GM08714 (cell line): Measurements from ENCODE around the gene LIMK2.
"Not testable (repeated sequence)": the region's sequence is repeated elsewhere in the genome, so short reads cannot be mapped to it uniquely, and the experiment has no call there.

ENCODE experiments used
- H3K4me3 ChIP-seq: fragments of 200-500 bp; sonication (Bioruptor generic); 2 replicates; pipeline ENCODE4 v1.5.1; 2014; ENCODE audit warnings: mild to moderate bottlenecking, low read length, inconsistent platforms
- ZNF274 ChIP-seq: IDR thresholded peaks from 2 replicates; pipeline ENCODE4 v1.6.1; 2012; ENCODE audit warnings: mild to moderate bottlenecking, low read depth, low read length

Gene LIMK2

DNA sequence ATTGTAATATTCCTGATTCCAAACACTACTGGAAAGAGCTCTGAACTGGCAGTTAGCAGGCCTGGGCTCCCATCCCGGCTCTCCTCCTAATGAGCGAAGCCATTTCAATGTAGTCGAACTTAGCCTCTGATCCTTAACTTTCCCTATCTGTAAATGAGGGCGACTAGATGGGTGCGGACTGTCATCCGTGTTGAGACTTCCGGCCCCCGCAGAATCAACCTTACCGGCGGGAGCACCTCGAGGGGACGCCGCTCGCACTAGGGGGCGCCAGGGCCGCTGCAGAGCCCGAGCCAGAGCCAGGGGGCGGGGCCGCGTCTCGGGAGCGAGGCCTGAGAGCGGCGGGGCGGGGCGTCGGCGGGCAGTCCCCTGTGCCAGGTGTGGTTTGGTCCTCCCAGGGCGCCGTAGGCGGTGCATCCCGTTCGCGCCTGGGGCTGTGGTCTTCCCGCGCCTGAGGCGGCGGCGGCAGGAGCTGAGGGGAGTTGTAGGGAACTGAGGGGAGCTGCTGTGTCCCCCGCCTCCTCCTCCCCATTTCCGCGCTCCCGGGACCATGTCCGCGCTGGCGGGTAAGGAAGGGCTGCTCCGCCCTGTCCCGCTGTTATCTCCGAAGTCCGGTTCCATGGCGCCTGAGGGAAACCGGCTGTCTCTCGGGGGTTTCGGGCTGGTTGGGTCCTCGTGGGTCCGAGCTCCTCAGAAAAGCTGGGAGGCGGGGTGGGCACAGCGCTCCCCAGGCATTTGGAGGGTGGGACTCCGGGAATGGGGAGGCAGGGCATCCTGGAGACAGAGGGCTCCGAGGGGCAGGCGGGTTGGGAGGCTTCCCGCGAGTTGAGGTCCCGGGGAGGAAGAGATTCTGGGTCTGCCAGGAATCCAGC is at the start of gene LIMK2:
TSS of gene LIMK2 (plus strand) at position 437 of the 869 bp plus-strand sequence. CDS start at position 548, 111 bp downstream.
- H3K4me3 ChIP-seq, result peak within 1 kb of the TSS; percentile 87
- no peak for TF ChIP-seq ZNF274

DNA sequence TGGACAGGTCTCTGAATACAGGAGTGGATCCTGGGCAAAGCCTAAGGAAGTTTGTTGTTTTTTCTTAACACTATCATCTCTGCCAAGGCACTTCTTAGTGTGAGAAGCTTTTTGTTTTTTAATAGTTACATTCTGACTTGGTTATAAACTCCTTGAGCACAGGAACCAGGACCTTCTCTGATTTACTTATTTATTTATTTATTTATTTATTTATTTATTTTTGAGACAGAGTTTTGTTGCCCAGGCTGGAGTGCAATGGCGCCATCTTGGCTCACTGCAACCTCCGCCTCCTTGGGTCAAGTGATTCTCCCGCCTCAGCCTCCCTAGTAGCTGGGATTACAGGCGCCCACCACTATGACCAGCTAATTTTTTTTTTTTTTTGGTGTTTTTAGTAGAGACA is 41.1 kb upstream of the LIMK2 start:
- H3K4me3 ChIP-seq, result no peak overlapping the region
- TF ChIP-seq ZNF274, result no peak

DNA sequence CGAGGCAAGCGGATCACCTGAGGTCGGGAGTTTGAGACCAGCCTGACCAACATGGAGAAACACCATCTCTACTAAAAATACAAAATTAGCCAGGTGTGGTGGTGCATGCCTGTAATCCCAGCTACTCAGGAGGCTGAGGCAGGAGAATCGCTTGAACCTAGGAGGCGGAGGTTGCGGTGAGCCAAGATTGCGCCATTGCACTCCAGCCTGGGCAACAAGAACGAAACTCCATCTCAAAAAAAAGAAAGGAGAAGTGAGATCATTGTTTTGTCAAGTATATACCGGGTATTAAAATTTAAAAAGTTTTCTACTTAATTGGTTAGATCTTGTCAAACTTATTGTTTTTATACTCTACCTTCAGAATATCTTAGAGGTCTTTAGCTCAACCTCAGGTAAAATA is 40.4 kb upstream of the LIMK2 start:
- H3K4me3 ChIP-seq, result not testable (repeated sequence)

DNA sequence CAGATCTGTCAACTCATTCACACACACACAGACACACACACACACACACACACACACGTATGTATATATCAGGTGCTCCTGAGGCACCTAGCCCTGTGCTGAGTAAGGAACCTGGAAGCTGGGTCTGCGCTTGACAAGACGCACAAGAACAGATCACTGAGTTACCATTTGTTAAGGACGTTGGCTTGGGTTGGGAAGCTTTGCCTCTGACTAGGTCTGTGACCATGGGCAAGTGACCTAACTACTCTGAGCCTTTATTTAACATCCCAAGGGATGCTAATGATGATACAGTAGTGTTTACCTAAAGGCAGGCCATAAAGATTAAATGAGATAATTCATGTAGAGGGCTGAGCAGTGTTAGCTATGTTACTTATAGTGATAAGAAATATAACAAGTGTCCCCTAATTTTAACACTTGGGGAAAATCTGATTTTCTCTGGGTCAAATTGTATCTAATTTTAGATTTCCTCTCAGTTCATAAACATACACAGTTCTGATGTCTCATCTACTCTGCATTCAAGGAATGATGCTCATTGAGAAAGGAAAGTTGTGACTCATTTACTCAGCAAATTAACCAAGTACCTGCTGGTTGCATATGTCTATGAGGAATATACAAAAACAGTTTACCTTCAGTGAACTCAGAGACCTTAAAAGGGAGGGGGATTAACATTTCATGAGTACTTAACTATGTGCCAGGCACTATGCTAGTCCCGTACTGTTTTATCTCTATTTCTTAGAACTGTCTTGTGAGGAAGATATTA is 38.5 kb upstream of the LIMK2 start:
- TF ChIP-seq ZNF274, result no peak
- H3K4me3 ChIP-seq, result no peak overlapping the region

DNA sequence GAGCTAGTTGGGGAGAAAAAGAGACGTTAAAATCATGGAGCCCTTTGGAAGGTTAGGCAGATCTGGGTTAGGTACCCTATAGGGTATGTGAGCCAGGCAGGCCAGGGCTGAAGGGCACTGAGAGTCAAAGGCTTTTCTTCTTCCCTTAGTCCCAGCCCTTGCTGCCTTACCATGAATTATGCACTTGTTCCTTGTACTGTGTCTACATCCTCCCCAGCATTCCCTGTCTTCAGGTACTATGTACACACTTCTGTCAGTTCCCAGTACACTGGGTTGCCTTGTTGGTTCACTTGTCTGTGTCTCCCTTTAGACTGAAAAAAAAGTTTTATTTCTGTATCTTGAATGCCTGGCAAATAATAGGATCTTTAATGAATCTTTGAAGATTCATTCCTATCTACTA is 35.2 kb upstream of the LIMK2 start:
- H3K4me3 ChIP-seq, result no peak overlapping the region
- no peak for TF ChIP-seq ZNF274

DNA sequence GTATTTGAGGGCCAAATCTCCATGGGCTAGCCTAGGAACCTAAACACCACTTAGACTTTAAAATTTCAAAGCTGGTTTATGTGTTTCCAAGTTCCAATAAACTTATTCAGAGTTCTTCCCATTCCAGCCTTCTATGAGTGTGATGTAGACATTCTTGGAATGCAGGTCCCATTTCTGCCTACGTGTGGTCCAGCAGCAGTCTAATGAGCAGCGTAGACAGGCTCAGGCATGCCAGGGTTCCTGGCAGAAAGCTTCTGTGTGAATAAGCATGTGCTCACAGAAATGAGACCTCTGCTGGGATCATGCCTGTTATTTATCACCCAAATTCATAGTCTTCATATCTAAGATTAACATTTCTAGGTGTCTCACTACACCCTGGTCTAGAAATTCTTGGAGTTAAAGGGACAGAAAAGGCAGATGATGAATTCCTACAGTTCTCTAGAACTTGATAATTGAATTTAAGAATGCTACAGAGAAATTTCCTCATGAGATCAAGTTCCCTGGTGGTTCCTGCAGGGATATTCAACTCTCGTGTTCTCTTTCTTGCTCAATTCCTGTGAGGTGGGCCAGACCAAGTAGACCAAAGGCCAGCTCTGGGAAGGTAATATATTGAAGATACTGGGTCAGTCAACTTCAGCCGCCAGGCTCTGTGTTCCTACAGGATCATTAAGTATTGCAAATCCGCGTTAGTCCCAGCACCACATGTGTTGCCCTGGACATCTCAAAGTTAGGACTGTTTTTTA is 34.5 kb upstream of the LIMK2 start:
- no peak overlapping the region for H3K4me3 ChIP-seq
- TF ChIP-seq ZNF274, result no peak

DNA sequence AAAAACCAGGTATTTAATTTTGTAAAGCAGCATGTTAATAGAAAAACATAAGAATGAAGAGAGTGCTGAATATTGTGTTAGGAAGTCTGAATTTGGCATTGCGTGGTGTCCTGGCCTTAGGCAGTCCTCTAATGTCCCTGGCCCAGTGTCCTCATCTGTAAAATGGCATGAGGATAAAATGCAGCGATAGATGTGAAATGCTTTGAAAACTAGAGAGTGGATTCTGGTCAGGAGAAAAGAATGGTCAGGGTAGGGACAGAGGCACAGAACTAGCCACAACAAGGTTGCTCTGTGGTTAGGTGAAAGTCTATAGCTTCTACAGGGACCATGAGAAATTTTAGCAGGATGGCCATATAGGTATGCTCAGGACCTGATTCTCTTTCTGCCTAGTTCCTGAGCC is 33.2 kb upstream of the LIMK2 start:
- TF ChIP-seq ZNF274, result no peak
- no peak overlapping the region for H3K4me3 ChIP-seq

DNA sequence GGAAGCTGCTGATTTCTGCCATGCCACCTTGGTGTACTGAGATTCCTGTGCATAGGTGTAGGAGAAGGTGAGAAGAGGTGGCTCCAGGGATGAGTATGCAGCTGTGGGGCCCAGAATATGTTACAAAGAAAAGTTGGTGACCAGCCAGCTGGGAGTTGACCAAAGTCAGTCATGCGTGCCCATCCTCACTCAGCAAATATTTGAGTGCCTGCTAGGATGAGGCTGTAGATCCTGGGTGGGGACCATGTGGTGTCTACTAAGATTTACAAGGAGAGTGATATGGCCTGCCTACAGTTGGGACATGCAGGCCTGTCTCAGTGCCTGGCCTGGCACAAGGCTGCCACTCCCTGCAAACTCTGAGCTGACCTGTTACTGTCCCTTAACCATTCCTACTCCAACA is 32.8 kb upstream of the LIMK2 start:
- TF ChIP-seq ZNF274, result no peak

DNA sequence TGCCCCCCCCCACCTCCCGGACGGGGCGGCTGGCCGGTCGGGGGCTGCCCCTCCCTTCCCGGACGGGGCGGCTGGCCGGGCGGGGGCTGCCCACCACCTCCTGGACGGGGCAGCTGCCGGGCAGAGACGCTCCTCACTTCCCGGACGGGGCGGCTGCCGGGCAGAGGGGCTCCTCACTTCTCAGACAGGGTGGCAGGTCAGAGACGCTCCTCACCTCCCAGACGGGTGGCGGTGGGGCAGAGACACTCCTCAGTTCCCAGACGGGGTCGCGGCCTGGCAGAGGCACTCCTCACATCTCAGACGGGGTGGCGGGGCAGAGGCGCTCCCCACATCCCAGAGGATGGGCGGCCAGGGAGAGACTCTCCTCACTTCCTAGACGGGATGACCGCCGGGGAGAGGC is 28.1 kb upstream of the LIMK2 start:
- no peak for TF ChIP-seq ZNF274
- no peak overlapping the region for H3K4me3 ChIP-seq

More for the DNA sequence above, 32.8 kb upstream of the LIMK2 start:
- no peak overlapping the region for H3K4me3 ChIP-seq

DNA sequence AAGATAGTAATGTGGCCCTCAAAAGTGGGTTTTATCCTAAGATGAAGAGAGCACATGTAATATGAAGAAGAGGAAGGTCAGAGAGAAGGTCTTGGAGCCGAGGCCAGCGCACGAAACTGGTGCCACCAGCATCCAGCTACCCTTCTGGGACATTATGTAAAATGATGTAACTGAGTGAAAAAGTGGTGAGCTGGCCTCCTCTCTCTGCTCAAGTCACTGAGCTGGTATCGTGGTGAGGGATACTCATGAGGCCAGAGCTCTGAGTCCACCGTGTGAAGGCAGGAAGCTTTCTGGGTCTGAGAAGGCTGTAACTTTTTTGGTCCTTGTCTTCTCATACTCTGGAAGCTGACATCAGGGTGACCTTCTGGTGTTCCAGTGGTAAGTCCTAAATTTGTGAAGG is 27.0 kb upstream of the LIMK2 start:
- TF ChIP-seq ZNF274, result no peak
- H3K4me3 ChIP-seq, result no peak overlapping the region

DNA sequence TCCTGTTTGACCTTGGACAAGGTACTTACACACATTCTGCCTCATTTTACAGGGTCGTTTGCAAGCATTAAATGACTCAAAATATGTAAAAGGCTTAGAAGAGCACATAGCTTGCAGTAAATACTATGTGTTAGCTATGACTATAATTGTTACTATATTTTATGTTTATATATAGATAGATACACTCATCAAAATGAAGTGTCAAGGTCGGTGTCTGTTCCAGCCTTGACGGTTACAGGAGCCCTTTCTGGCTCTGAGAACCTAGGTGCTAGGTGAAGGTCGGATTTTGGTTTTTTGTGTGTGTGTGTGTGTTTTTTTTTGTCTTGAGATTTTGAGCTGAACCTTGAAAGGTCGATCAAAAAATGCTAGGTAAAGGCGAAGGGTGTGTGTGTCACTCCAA is 24.5 kb upstream of the LIMK2 start:
- no peak for TF ChIP-seq ZNF274
- H3K4me3 ChIP-seq, result no peak overlapping the region

DNA sequence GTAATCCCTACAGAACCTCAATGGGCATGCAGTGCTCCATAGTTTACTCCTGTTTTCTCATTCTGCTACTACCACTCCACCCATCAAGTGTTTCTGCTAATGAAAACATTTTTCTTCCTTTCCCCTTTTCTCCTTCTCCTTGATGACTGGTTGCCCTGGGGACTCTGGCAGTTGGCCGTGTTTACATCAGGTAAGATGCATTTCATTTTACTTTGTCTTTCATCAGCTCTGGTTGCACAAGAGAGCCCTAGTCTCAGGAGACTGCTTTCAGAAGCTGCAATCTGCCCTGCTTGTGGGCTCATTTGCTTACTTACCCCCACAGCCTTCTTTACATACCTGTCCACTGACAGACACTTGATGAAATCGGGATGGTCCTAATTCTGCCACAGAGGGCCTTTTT is 19.6 kb upstream of the LIMK2 start:
- TF ChIP-seq ZNF274, result no peak

DNA sequence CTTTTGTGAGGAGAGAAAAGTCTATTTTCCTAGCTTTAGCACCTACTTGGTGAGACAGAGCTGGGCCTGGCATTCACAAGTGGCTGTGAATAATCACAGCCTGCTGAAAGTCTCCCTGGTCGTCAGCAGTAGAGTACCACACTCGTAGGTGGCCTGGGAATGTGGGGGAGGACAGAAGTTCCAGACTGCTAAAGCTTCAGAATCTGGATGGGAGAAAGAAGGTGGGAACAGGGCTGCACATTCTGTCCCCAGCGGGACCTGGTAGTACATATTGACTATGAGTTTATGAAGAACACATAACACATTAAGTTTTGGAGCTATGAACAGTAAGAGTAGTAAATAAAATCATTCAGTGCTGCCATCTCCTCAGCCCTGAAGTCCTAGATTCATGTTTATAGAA is 19.0 kb upstream of the LIMK2 start:
- no peak overlapping the region for H3K4me3 ChIP-seq
- TF ChIP-seq ZNF274, result no peak

More for the DNA sequence above, 19.6 kb upstream of the LIMK2 start:
- H3K4me3 ChIP-seq, result no peak overlapping the region

DNA sequence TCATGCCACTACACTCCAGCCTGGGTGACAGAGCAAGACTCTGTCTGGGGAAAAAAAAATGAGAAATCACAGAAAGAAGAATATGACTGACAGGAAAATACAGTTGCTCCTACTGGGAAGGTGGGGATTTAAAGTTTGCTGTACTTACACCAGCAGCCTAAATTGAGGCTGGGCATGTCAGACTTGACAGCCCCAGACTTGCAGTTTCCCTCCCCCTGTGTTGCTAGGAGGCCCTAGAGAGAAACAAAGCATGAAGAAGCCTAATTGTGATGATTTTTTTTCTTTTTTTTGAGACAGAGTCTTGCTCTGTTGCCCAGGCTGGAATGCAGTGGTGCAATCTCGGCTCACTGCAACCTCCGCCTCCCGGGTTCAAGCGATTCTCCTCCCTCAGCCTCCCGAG is 17.4 kb upstream of the LIMK2 start:
- H3K4me3 ChIP-seq, result not testable (repeated sequence)

DNA sequence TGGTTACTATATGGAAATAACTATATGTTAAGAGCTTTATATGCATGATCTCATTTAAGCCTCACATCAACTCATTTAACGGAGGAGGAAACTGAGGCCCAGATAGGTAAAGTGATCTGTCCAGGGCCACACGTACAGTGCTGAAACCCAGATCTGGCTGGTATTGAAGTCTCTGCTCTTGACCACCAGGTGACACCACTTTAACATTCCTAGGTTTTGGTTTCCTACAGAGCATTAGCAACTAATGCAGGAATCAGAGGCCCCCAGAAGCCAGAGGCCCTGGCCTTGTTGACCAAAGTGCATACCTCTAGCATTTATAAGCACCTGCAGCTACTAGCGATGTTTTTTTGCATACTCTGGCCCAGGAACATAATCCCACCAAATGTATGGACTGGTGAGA is 12.9 kb upstream of the LIMK2 start:
- no peak overlapping the region for H3K4me3 ChIP-seq
- no peak for TF ChIP-seq ZNF274

DNA sequence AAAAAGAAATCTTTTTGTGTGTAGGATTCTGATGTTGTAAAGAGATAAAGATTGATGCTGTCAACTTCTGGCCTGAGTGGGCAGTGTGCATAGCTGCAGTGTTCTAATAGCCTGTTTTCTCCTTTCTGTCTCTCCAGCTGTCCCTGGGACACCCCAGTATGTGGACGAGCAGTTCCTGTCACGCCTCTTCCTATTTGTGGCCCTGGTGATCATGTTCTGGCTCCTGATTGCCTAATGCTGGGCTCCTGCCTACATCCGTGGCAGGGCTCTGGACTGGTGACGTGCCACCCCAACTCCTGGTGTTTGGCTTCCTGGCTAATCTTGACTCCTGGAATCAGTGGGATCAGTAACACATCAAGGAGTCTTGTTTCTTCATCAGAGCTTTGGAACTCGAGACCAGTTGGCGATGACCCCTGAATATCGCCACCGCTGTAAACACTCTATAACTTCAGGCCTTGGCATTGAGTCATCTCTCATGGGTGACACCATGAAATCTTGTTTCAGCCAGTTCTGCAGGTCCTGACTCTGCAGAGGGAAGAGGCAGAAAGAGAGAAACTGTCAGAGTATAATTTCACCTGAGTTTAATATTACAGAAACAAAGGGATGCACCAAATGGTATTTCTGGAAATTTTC is 7.6 kb upstream of the LIMK2 start:
- not testable (repeated sequence) for H3K4me3 ChIP-seq

DNA sequence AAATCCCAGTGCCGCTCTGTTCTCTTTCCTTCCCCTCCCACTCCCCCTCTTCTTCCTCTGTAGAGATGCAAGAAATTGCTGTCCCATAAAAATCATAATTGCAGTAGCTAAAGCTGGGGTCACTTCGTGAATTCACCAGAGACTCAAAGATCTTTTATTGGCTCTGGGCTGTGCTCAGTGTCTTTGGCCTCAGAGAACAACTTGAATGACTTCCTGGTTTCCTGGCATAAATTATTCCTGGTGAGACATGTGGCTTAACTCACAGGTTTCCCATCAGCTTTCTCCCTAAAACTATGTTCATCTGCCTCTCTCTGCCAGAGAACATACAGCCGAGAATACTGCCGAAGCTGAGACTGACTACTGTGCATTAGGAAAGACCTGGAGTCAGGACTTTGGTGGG is 7.0 kb upstream of the LIMK2 start:
- H3K4me3 ChIP-seq, result not testable (repeated sequence)

DNA sequence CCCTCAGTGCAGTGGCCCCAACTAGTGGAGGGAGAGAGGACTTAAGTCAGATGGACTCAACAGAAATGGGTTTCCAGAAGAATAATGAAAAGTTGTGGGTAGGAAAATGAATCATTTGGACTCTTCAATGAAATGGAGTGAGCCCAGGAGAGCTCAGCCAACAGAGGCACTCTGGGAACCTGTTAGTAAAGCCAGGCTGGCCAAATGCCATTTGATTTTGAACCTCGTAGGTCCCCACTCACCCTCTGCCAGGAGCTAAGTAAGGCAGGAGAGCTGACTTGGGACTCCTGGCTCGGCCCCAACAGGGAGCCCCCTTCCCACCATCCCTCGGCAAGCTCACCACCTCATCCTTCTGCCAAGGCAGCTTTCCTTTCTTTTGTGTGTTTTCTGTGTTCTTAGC is 5.6 kb upstream of the LIMK2 start:
- not testable (repeated sequence) for H3K4me3 ChIP-seq
